ENCODE results near the gene EHBP1. TPM values are rescaled to one million over a fixed set of nuclear protein-coding genes. Genes with fewer than 3 reads are reported as not detected.
A peak's percentile ranks its signal among the peaks of the same experiment; 100 is the strongest.

Gene EHBP1
- total RNA-seq, 3 donors from 2014 or later (not counting 1 experiment from before 2014, with no cell fraction given) = 22.4 to 33.4 (median 28.3) TPM

DNA sequence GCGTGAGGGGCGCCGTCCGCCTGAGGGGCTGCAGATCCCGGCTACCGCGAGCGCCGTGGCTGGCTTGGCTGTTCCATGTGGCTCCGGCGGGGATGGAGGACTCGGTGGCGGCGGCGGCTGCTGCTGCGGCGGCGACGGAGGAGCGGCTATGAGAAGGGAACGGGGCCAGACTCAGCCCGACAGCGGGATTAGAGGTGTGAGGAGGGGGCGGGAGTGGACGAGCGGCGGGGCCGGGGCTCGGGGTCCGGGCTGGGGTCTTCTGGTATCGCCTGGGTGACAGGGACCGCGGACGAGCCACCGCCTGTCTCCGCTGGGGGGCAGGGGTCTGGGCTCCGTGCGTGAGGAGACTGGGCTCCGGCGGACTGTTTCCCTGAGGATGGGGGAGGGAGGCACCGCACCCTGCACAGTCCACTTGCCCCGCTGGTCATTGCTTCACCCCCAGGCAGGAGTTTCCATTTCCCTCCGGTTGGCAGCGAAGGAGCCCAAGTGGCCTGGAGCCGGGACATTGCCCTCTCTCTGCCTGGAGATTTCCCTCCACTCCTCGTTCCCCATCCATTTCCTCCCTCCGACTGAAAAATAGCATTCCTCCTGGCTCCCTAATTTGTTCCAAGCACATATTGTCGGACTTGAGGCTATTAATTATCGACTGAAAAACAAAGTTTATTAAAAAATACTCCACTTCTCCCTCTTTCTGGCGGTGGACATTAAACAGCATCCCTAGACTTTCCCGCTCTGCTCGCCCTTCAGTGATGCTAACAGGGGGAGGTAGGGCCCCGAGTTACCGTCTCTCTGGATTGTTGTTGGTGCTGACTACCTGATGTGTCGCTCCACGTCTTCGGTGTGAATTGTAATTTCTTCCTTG lies 577 bp downstream of the EHBP1 start:
- Histone ChIP-seq H3K4me1 (ENCODE audit: control insufficient read depth, insufficient read depth, low read length) (peaks cover 15% of the 10 kb centered on the region), H3K9me3 (ENCODE audit: control insufficient read depth, insufficient read depth, low read length) (no peaks in the 10 kb centered on the region), H3K27me3 (ENCODE audit: control insufficient read depth, insufficient read depth, low read length) (no peaks in the 10 kb centered on the region), H3K36me3 (ENCODE audit: control insufficient read depth, insufficient read depth, low read length) (no peaks in the 10 kb centered on the region), H3K27ac (ENCODE audit: low read length) (no peak overlapping the region), H3K4me3 (ENCODE audit: low read length) (peak overlapping the region; percentile 59)
- peak; percentile 31 to 58 for DNase-seq
- H3K9me3 Mint-ChIP-seq = no peaks in the 10 kb centered on the region
- H3K27ac Mint-ChIP-seq = peak overlapping the region; percentile 60 to 90
- H3K27me3 Mint-ChIP-seq (ENCODE audit: low read depth in 2 of 2) = no peaks in the 10 kb centered on the region
- intact Hi-C loops (cut with micrococcal nuclease) = loop anchor here (5.0 to 10.0 kb wide), 2 partner anchors 819 to 879 kb away; partner anchors contain the start of genes CCT4, MDH1 and WDPCP
- H3K4me1 Mint-ChIP-seq = peaks cover 30 to 38% of the 10 kb centered on the region in 2 donors
- ATAC-seq = peak; percentile 10 to 14 (median 11)
- TF ChIP-seq, protein P1, sequence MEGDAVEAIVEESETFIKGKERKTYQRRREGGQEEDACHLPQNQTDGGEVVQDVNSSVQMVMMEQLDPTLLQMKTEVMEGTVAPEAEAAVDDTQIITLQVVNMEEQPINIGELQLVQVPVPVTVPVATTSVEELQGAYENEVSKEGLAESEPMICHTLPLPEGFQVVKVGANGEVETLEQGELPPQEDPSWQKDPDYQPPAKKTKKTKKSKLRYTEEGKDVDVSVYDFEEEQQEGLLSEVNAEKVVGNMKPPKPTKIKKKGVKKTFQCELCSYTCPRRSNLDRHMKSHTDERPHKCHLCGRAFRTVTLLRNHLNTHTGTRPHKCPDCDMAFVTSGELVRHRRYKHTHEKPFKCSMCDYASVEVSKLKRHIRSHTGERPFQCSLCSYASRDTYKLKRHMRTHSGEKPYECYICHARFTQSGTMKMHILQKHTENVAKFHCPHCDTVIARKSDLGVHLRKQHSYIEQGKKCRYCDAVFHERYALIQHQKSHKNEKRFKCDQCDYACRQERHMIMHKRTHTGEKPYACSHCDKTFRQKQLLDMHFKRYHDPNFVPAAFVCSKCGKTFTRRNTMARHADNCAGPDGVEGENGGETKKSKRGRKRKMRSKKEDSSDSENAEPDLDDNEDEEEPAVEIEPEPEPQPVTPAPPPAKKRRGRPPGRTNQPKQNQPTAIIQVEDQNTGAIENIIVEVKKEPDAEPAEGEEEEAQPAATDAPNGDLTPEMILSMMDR (IDR thresholded peaks at IDR 0.05) = peak; percentile 29
- no peaks in the 10 kb centered on the region for H3K36me3 Mint-ChIP-seq
- 3% methylated on average over 57 of the region's 57 CpGs for WGBS (ENCODE audit: insufficient coverage)
- peak overlapping the region; percentile 91 for H3K4me3 Mint-ChIP-seq

DNA sequence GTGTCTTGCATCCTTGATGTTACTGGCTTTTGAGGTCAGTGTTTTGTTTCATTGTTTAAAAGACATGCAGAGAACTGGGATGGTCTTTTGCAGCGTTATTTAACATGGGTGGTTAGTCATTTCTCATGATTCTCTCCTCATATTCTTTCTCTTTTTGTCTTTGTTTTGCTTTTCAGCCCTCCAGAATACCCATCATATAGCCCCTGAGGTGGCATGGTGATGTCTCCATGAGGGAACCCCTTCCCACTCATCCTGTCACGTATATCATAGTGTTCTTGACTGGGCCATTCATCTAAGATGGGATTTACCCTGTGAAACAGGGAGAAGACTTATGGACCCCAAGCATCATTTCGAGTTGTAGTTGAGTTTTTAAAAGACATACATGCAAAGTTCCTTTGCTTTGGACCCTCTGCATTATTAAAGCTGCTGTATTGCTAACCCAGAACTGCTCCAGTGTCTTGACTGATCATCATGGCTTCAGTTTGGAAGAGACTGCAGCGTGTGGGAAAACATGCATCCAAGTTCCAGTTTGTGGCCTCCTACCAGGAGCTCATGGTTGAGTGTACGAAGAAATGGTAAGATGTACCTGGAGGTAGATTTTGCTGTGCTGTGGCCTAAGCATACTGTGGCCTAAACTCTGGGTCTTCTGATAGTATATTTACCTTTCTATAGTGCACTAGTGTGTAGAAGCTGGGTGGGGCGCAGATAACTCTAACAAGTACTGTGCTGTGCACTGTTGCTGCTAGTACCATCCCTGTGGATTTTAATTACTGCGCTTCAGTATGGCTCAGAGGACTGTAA lies 1.4 kb downstream of the EHBP1 start:
- TF ChIP-seq, protein P1 (IDR thresholded peaks at IDR 0.05) = no peak
- DNase-seq (peak in 1 of 2 donors; percentile 7), ATAC-seq (no peak)
- Mint-ChIP-seq H3K36me3 (no peaks in the 10 kb centered on the region), H3K27me3 (ENCODE audit: low read depth in 2 of 2) (no peaks in the 10 kb centered on the region), H3K4me3 (peak overlapping the region; percentile 91), H3K4me1 (peaks cover 30 to 38% of the 10 kb centered on the region in 2 donors), H3K9me3 (no peaks in the 10 kb centered on the region), H3K27ac (peak overlapping the region; percentile 60 to 90)
- intact Hi-C loops (cut with micrococcal nuclease) = loop anchor here (5.0 to 10.0 kb wide), 2 partner anchors 820 to 878 kb away; partner anchors contain the start of genes CCT4, MDH1 and WDPCP
- 87% methylated on average over 7 of the region's 7 CpGs for WGBS (ENCODE audit: insufficient coverage)
- no peak overlapping the region for H3K27ac ChIP-seq (ENCODE audit: low read length)
- no peak overlapping the region for H3K4me3 ChIP-seq (ENCODE audit: low read length)
- no peaks in the 10 kb centered on the region for H3K9me3 ChIP-seq (ENCODE audit: control insufficient read depth, insufficient read depth, low read length)
- H3K4me1 ChIP-seq (ENCODE audit: control insufficient read depth, insufficient read depth, low read length) = peaks cover 15% of the 10 kb centered on the region
- no peaks in the 10 kb centered on the region for H3K36me3 ChIP-seq (ENCODE audit: control insufficient read depth, insufficient read depth, low read length)
- no peaks in the 10 kb centered on the region for H3K27me3 ChIP-seq (ENCODE audit: control insufficient read depth, insufficient read depth, low read length)

DNA sequence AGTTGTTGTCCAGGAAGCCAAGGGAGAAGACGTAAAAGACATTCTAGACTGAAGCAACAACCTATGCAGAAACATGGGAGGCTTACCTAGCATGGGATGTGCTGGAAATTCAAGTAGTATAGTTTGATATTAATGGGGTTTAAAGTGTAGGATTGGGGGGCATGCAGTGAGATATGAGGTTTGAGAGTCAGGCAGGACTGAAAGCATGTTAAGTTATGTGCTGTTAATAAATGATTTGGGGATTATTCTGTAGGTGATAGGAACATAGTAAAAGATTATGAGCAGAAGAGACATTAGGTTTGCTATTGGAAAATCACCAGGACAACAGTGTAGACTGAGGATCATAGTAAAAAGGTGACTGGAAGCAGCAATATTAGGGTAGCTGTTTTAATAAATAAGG lies 3.2 kb downstream of the EHBP1 start:
- peaks cover 30 to 38% of the 10 kb centered on the region in 2 donors for H3K4me1 Mint-ChIP-seq
- no peak overlapping the region for H3K27ac Mint-ChIP-seq
- DNase-seq = no peak
- H3K9me3 Mint-ChIP-seq = no peaks in the 10 kb centered on the region
- WGBS (ENCODE audit: insufficient coverage) = 96% methylated on average over 1 of the region's 1 CpG
- H3K36me3 Mint-ChIP-seq = no peaks in the 10 kb centered on the region
- ATAC-seq = no peak
- Histone ChIP-seq H3K4me1 (ENCODE audit: control insufficient read depth, insufficient read depth, low read length) (peaks cover 15% of the 10 kb centered on the region), H3K27me3 (ENCODE audit: control insufficient read depth, insufficient read depth, low read length) (no peaks in the 10 kb centered on the region), H3K27ac (ENCODE audit: low read length) (no peak overlapping the region), H3K4me3 (ENCODE audit: low read length) (no peak overlapping the region), H3K9me3 (ENCODE audit: control insufficient read depth, insufficient read depth, low read length) (no peaks in the 10 kb centered on the region), H3K36me3 (ENCODE audit: control insufficient read depth, insufficient read depth, low read length) (no peaks in the 10 kb centered on the region)
- no peak overlapping the region for H3K4me3 Mint-ChIP-seq
- intact Hi-C loops (cut with micrococcal nuclease) = loop anchor here (5.0 to 10.0 kb wide), 2 partner anchors 821 to 876 kb away; partner anchors contain the start of genes CCT4, MDH1 and WDPCP
- TF ChIP-seq, protein P1 (IDR thresholded peaks at IDR 0.05) = no peak
- H3K27me3 Mint-ChIP-seq (ENCODE audit: low read depth in 2 of 2) = no peaks in the 10 kb centered on the region
